Left ventricle myocardium inferior (tissue), 1 donor: ENCODE data around the gene KCNC2. TPM values are rescaled to one million over a fixed set of nuclear protein-coding genes. Genes with fewer than 3 reads are reported as not detected.

Experiments used
- DNase-seq: peaks from one replicate; pipeline ENCODE4 v3.0.0-alpha.2; 2020
- H3K27ac ChIP-seq: fragments of 200-600 bp; replicated peaks from 2 replicates; pipeline ENCODE4 v1.8.0; 2021
- H3K27me3 ChIP-seq: fragments of 200-600 bp; 2 replicates; pipeline ENCODE4 v1.8.0; 2021; ENCODE audit warnings: low read depth
- H3K36me3 ChIP-seq: fragments of 200-600 bp; 2 replicates; pipeline ENCODE4 v1.8.0; 2021
- H3K4me1 ChIP-seq: fragments of 200-600 bp; 2 replicates; pipeline ENCODE4 v1.8.0; 2021
- H3K4me3 ChIP-seq: fragments of 200-600 bp; 2 replicates; pipeline ENCODE4 v1.8.0; 2021; ENCODE audit warnings: mild to moderate bottlenecking, moderate library complexity
- H3K9me3 ChIP-seq: fragments of 200-600 bp; replicated peaks from 2 replicates; pipeline ENCODE4 v1.8.0; 2021
- CTCF ChIP-seq: fragments of 200-600 bp; IDR thresholded peaks from 2 replicates; pipeline ENCODE4 v1.8.0; 2021; ENCODE audit warnings: antibody characterized with exemption, mild to moderate bottlenecking, borderline replicate concordance
- intact Hi-C: fragments of 100-400 bp; cut with micrococcal nuclease; formaldehyde crosslinking; loops from one replicate; pipeline ENCODE4 v1.11.0; 2022
- total RNA-seq: library from RNA; stranded (reverse); fragmentation: NEBNext Ultra II Directional; extraction: Animal tissue kit (Norgen Biotek cat#: 25700); gene quantifications from one replicate; pipeline ENCODE4 v1.2.1, GENCODE V29; 2021
- donor health status: DM: no; HTN: yes; CAD: no; lungs with severe emphysema.

The KCNC2 gene
- total RNA-seq, 1 donor from 2014 or later = not detected

- no peak for DNase-seq
- intact Hi-C loops = no loop called here
- Histone ChIP-seq H3K36me3 (no peaks in the 10 kb centered on the region), H3K27ac (no peak overlapping the region), H3K4me3 (no peak overlapping the region), H3K9me3 (peaks cover 21% of the 10 kb centered on the region), H3K4me1 (no peaks in the 10 kb centered on the region), H3K27me3 (no peaks in the 10 kb centered on the region)
- no peak for TF ChIP-seq CTCF
Observed at GRCh38 chr12:75227132-75227531, 17.5 kb upstream of the KCNC2 start.

- Histone ChIP-seq H3K4me1 (no peaks in the 10 kb centered on the region), H3K27ac (no peak overlapping the region), H3K9me3 (no peaks in the 10 kb centered on the region), H3K36me3 (no peaks in the 10 kb centered on the region), H3K27me3 (peaks cover 40% of the 10 kb centered on the region), H3K4me3 (no peak overlapping the region)
- intact Hi-C loops = no loop called here
- no peak for DNase-seq
- no peak for TF ChIP-seq CTCF
Observed at GRCh38 chr12:75212072-75212471, 2.4 kb upstream of the KCNC2 start.

GRCh38 chr12:75208856-75209811 is 505 bp downstream of the KCNC2 start:
- Histone ChIP-seq H3K4me1 (no peaks in the 10 kb centered on the region), H3K9me3 (no peaks in the 10 kb centered on the region), H3K36me3 (no peaks in the 10 kb centered on the region), H3K4me3 (no peak overlapping the region), H3K27ac (no peak overlapping the region), H3K27me3 (peaks cover 67% of the 10 kb centered on the region)
- DNase-seq = no peak
- intact Hi-C loops = no loop called here
- TF ChIP-seq CTCF = no peak

- intact Hi-C loops = no loop called here
- no peak for DNase-seq
- peaks cover 71% of the 10 kb centered on the region for H3K27me3 ChIP-seq
Observed at GRCh38 chr12:75207338-75208083, 2.1 kb downstream of the KCNC2 start.

More at GRCh38 chr12:75207338-75208083, 2.1 kb downstream of the KCNC2 start:
- no peak for TF ChIP-seq CTCF
- H3K9me3 ChIP-seq = no peaks in the 10 kb centered on the region
- no peak overlapping the region for H3K4me3 ChIP-seq
- H3K36me3 ChIP-seq = no peaks in the 10 kb centered on the region
- no peaks in the 10 kb centered on the region for H3K4me1 ChIP-seq
- no peak overlapping the region for H3K27ac ChIP-seq
